HEK293 (cell line): ENCODE measurements around the gene C5orf63.

Source experiments
- BCL11B ChIP-seq: fragments of 450-650 bp; formaldehyde crosslinking; IDR thresholded peaks from 2 replicates; pipeline ENCODE4 v1.5.1; 2016; ENCODE audit warnings: low read depth, missing biosample characterization, missing genetic modification characterization
- GLI4 ChIP-seq: fragments of 450-650 bp; formaldehyde crosslinking; IDR thresholded peaks from 2 replicates; pipeline ENCODE4 v1.5.1; 2016; ENCODE audit warnings: missing biosample characterization, missing genetic modification characterization
- KLF16 ChIP-seq: fragments of 450-650 bp; formaldehyde crosslinking; IDR thresholded peaks from 2 replicates; pipeline ENCODE4 v1.5.1; 2017; ENCODE audit warnings: missing biosample characterization, missing genetic modification characterization
- OSR2 ChIP-seq: fragments of 450-650 bp; formaldehyde crosslinking; IDR thresholded peaks from 2 replicates; pipeline ENCODE4 v1.5.1; 2016; ENCODE audit warnings: missing biosample characterization, missing genetic modification characterization
- SP2 ChIP-seq: fragments of 450-650 bp; formaldehyde crosslinking; IDR thresholded peaks from 2 replicates; pipeline ENCODE4 v1.5.1; 2016; ENCODE audit warnings: missing biosample characterization, missing genetic modification characterization
- TRIM28 ChIP-seq: IDR thresholded peaks from 2 replicates; pipeline ENCODE4 v1.6.1; 2011; ENCODE audit warnings: low read length, control low read depth, borderline replicate concordance
- ZBTB1 ChIP-seq: fragments of 450-650 bp; formaldehyde crosslinking; IDR thresholded peaks from 2 replicates; pipeline ENCODE4 v1.5.1; 2016; ENCODE audit warnings: missing biosample characterization, missing genetic modification characterization
- ZFHX2 ChIP-seq: fragments of 450-650 bp; formaldehyde crosslinking; conservative IDR thresholded peaks from 2 replicates; pipeline ENCODE4 v1.5.1; 2016; ENCODE audit warnings: missing biosample characterization, missing genetic modification characterization
- ZFP37 ChIP-seq: fragments of 450-650 bp; formaldehyde crosslinking; IDR thresholded peaks from 2 replicates; pipeline ENCODE4 v1.5.1; 2016; ENCODE audit warnings: missing biosample characterization, missing genetic modification characterization
- ZIC2 ChIP-seq: fragments of 450-650 bp; formaldehyde crosslinking; IDR thresholded peaks from 2 replicates; pipeline ENCODE4 v1.5.1; 2016; ENCODE audit warnings: missing biosample characterization, missing genetic modification characterization
- ZNF148 ChIP-seq: fragments of 450-650 bp; formaldehyde crosslinking; IDR thresholded peaks from 2 replicates; pipeline ENCODE4 v1.5.0; 2017; ENCODE audit warnings: missing biosample characterization, missing genetic modification characterization, borderline replicate concordance
- ZNF157 ChIP-seq: fragments of 450-650 bp; formaldehyde crosslinking; IDR thresholded peaks from 2 replicates; pipeline ENCODE4 v1.5.1; 2016; ENCODE audit warnings: missing biosample characterization, missing genetic modification characterization
- ZNF16 ChIP-seq: fragments of 450-650 bp; formaldehyde crosslinking; IDR thresholded peaks from 2 replicates; pipeline ENCODE4 v1.5.1; 2016; ENCODE audit warnings: low read depth, missing biosample characterization, missing genetic modification characterization
- ZNF175 ChIP-seq: fragments of 450-650 bp; formaldehyde crosslinking; IDR thresholded peaks from 2 replicates; pipeline ENCODE4 v1.5.1; 2016; ENCODE audit warnings: missing biosample characterization, missing genetic modification characterization
- ZNF2 ChIP-seq: fragments of 450-650 bp; formaldehyde crosslinking; IDR thresholded peaks from 2 replicates; pipeline ENCODE4 v1.5.1; 2016; ENCODE audit warnings: missing biosample characterization, missing genetic modification characterization
- ZNF292 ChIP-seq: fragments of 450-650 bp; formaldehyde crosslinking; IDR thresholded peaks from 2 replicates; pipeline ENCODE4 v1.5.1; 2016; ENCODE audit warnings: low read depth, missing biosample characterization, missing genetic modification characterization, borderline replicate concordance
- ZNF37A ChIP-seq: fragments of 450-650 bp; IDR thresholded peaks from 2 replicates; pipeline ENCODE4 v1.5.1; 2018; ENCODE audit warnings: missing biosample characterization, missing genetic modification characterization
- ZNF394 ChIP-seq: fragments of 450-650 bp; formaldehyde crosslinking; IDR thresholded peaks from 2 replicates; pipeline ENCODE4 v1.5.1; 2016; ENCODE audit warnings: missing biosample characterization, missing genetic modification characterization, mild to moderate bottlenecking, moderate library complexity, borderline replicate concordance
- ZNF423 ChIP-seq: fragments of 450-650 bp; formaldehyde crosslinking; IDR thresholded peaks from 2 replicates; pipeline ENCODE4 v1.5.1; 2016; ENCODE audit warnings: missing biosample characterization, missing genetic modification characterization
- ZNF501 ChIP-seq: fragments of 450-650 bp; formaldehyde crosslinking; IDR thresholded peaks from 2 replicates; pipeline ENCODE4 v1.5.1; 2016; ENCODE audit warnings: missing biosample characterization, missing genetic modification characterization
- ZNF510 ChIP-seq: fragments of 450-650 bp; formaldehyde crosslinking; IDR thresholded peaks from 2 replicates; pipeline ENCODE4 v1.5.1; 2018; ENCODE audit warnings: mild to moderate bottlenecking, missing genetic modification characterization, missing biosample characterization; ENCODE audit not compliant: insufficient replicate concordance
- ZNF518A ChIP-seq: fragments of 450-650 bp; formaldehyde crosslinking; conservative IDR thresholded peaks from 2 replicates; pipeline ENCODE4 v1.5.1; 2016; ENCODE audit warnings: low read depth, missing biosample characterization, missing genetic modification characterization
- ZNF521 ChIP-seq: fragments of 450-650 bp; formaldehyde crosslinking; IDR thresholded peaks from 2 replicates; pipeline ENCODE4 v1.5.1; 2017; ENCODE audit warnings: missing biosample characterization, mild to moderate bottlenecking, missing genetic modification characterization
- ZNF560 ChIP-seq: fragments of 450-650 bp; formaldehyde crosslinking; IDR thresholded peaks from 2 replicates; pipeline ENCODE4 v1.5.1; 2017; ENCODE audit warnings: missing biosample characterization, missing genetic modification characterization, borderline replicate concordance
- ZNF600 ChIP-seq: fragments of 450-650 bp; formaldehyde crosslinking; IDR thresholded peaks from 2 replicates; pipeline ENCODE4 v1.5.1; 2016; ENCODE audit warnings: missing biosample characterization, missing genetic modification characterization
- ZNF692 ChIP-seq: fragments of 450-650 bp; formaldehyde crosslinking; IDR thresholded peaks from 2 replicates; pipeline ENCODE4 v1.5.1; 2016; ENCODE audit warnings: missing biosample characterization, missing genetic modification characterization
- ZNF76 ChIP-seq: fragments of 450-650 bp; formaldehyde crosslinking; IDR thresholded peaks from 2 replicates; pipeline ENCODE4; 2016; ENCODE audit warnings: low read depth, missing biosample characterization, missing genetic modification characterization, borderline replicate concordance
- ZSCAN16 ChIP-seq: fragments of 450-650 bp; formaldehyde crosslinking; IDR thresholded peaks from 2 replicates; pipeline ENCODE4 v1.5.1; 2016; ENCODE audit warnings: missing biosample characterization, missing genetic modification characterization
- ZSCAN5A ChIP-seq: fragments of 450-650 bp; formaldehyde crosslinking; IDR thresholded peaks from 2 replicates; pipeline ENCODE4 v1.5.1; 2016; ENCODE audit warnings: missing biosample characterization, missing genetic modification characterization

Gene C5orf63

GRCh38 chr5:127030259-127031146, 42.8 kb downstream of the C5orf63 start, which contains the start of gene MARCHF3 (continued):
- TF ChIP-seq ZNF692 (tag by site-specific recombination) (peak; percentile 16; the same call in 1 of the 2 replicates), ZFP37 (tag by site-specific recombination) (peak; percentile 43), ZFHX2 (tag by site-specific recombination) (peak; percentile 41; the same call in 1 of the 2 replicates), ZNF560 (tag by site-specific recombination) (no peak), ZNF148 (tag by site-specific recombination) (no peak), ZNF76 (tag by site-specific recombination) (peak; percentile 79; the same call in 1 of the 2 replicates), ZBTB1 (tag by site-specific recombination) (no peak), ZNF157 (tag by site-specific recombination) (no peak), BCL11B (tag by site-specific recombination) (0 out of 2 replicates have a peak, but pooled peaks have one; percentile 34), ZNF521 (tag by site-specific recombination) (no peak), ZNF600 (tag by site-specific recombination) (peak; percentile 25; the same call in 1 of the 2 replicates), ZNF2 (tag by site-specific recombination) (peak; percentile 84), ZIC2 (tag by site-specific recombination) (peak; percentile 49; the same call in 1 of the 2 replicates), ZNF37A (tag by site-specific recombination) (no peak), ZNF292 (tag by site-specific recombination) (no peak), SP2 (tag by site-specific recombination) (peak; percentile 89), ZSCAN16 (tag by site-specific recombination) (peak; percentile 15; the same call in 1 of the 2 replicates), ZNF16 (tag by site-specific recombination) (no peak), ZNF518A (tag by site-specific recombination) (no peak), ZNF510 (tag by site-specific recombination) (no peak), TRIM28 (0 out of 2 replicates have a peak, but pooled peaks have one; percentile 14), ZNF175 (tag by site-specific recombination) (no peak), OSR2 (no peak), ZNF423 (no peak), GLI4 (tag by site-specific recombination) (peak; percentile 30; the same call in 1 of the 2 replicates), KLF16 (tag by site-specific recombination) (peak; percentile 69; the same call in 1 of the 2 replicates), ZSCAN5A (0 out of 2 replicates have a peak, but pooled peaks have one; percentile 40), ZNF394 (tag by site-specific recombination) (peak; percentile 20; the same call in 1 of the 2 replicates), ZNF501 (tag by site-specific recombination) (peak; percentile 45)
